Peyer's patch (tissue), 4 donors: ENCODE data around the gene CRADD. TPM values are rescaled to one million over a fixed set of nuclear protein-coding genes. Genes with fewer than 3 reads are reported as not detected.

Experiments
- DNase-seq, 3 donors: peaks; one replicate each; pipeline ENCODE4 v3.0.0-alpha.2; 2017 to 2019
- H3K27ac ChIP-seq, 4 donors: fragments of 200-600 bp; sonication (generic); one replicate each; pipeline ENCODE4 v1.5.1; 2016 to 2019
- H3K27me3 ChIP-seq, 2 donors: fragments of 200-600 bp; sonication (generic); one replicate each; pipeline ENCODE4 v1.5.1; 2019
- H3K36me3 ChIP-seq, 3 donors: fragments of 200-600 bp; sonication (generic); one replicate each; pipeline ENCODE4 v1.5.1; 2016 to 2019
- H3K4me1 ChIP-seq, 4 donors: fragments of 200-600 bp; sonication (generic); one replicate each; pipeline ENCODE4 v1.5.1; 2016 to 2019
- H3K4me3 ChIP-seq, 4 donors: fragments of 200-600 bp; sonication (generic); 1 replicate in 3 of 4; 2 replicates in 1 of 4; pipeline ENCODE4 v1.5.1; 2016 to 2019; ENCODE audit warnings: mild to moderate bottlenecking in 1 of 4
- H3K9me3 ChIP-seq, 4 donors: fragments of 200-600 bp; sonication (generic); one replicate each; pipeline ENCODE4 v1.5.1; 2016 to 2019; ENCODE audit warnings: mild to moderate bottlenecking in 1 of 4
- CTCF ChIP-seq, 6 experiments: fragments of 450-650 bp in 4 of 6; fragments of 200-600 bp in 2 of 6; sonication (generic) in 1 of 6; IDR thresholded peaks; one replicate each; pipeline ENCODE4 v1.5.1; 2017 to 2019; ENCODE audit warnings: antibody characterized with exemption in 6 of 6, mild to moderate bottlenecking in 3 of 6, moderate library complexity in 1 of 6
- POLR2A ChIP-seq, 2 donors: fragments of 450-650 bp; IDR thresholded peaks; one replicate each; pipeline ENCODE4 v1.5.1; 2017; ENCODE audit warnings: antibody characterized with exemption in 2 of 2, mild to moderate bottlenecking in 2 of 2, moderate library complexity in 2 of 2
- total RNA-seq, 4 donors: library from RNA; depleted of rRNA; stranded (reverse); fragments of >200 nt; gene quantifications; one replicate each; pipeline ENCODE4 v1.1.0, GENCODE V29; 2016

Gene CRADD
- total RNA-seq, 4 donors from 2014 or later = 66.3 to 128 (median 89.4) TPM

- Histone ChIP-seq H3K9me3 (no peaks in the 10 kb centered on the region), H3K27me3 (no peaks in the 10 kb centered on the region), H3K4me1 (no peaks in the 10 kb centered on the region), H3K36me3 (no peaks in the 10 kb centered on the region), H3K27ac (no peak overlapping the region), H3K4me3 (no peak overlapping the region)
- TF ChIP-seq CTCF (IDR thresholded peaks at IDR 0.05) (no peak), POLR2A (IDR thresholded peaks at IDR 0.05) (no peak)
- DNase-seq = no peak
Observed at GRCh38 chr12:93698307-93699092, 21.3 kb downstream of the CRADD start.

GRCh38 chr12:93699271-93700145 lies 22.3 kb downstream of the CRADD start:
- Histone ChIP-seq H3K4me1 (peaks cover 0 to 2% (median 0%) of the 10 kb centered on the region in 4 donors), H3K36me3 (no peaks in the 10 kb centered on the region), H3K4me3 (no peak overlapping the region), H3K9me3 (no peaks in the 10 kb centered on the region), H3K27me3 (no peaks in the 10 kb centered on the region), H3K27ac (no peak overlapping the region)
- no peak for DNase-seq
- TF ChIP-seq CTCF (IDR thresholded peaks at IDR 0.05) = no peak
- TF ChIP-seq POLR2A (IDR thresholded peaks at IDR 0.05) = no peak

GRCh38 chr12:93702707-93703315 lies 25.6 kb downstream of the CRADD start:
- Histone ChIP-seq H3K27me3 (no peaks in the 10 kb centered on the region), H3K27ac (no peak overlapping the region), H3K36me3 (no peaks in the 10 kb centered on the region), H3K4me1 (peaks cover 0 to 5% (median 0%) of the 10 kb centered on the region in 4 donors), H3K4me3 (no peak overlapping the region), H3K9me3 (no peaks in the 10 kb centered on the region)
- TF ChIP-seq POLR2A (IDR thresholded peaks at IDR 0.05) (no peak), CTCF (IDR thresholded peaks at IDR 0.05) (no peak)
- no peak for DNase-seq

GRCh38 chr12:93704122-93704521 lies 26.9 kb downstream of the CRADD start:
- no peak for DNase-seq
- Histone ChIP-seq H3K9me3 (no peaks in the 10 kb centered on the region), H3K27ac (peak overlapping the region in 1 of 4 donors; percentile 40), H3K4me3 (no peak overlapping the region), H3K27me3 (no peaks in the 10 kb centered on the region), H3K36me3 (no peaks in the 10 kb centered on the region), H3K4me1 (peaks cover 0 to 5% (median 0%) of the 10 kb centered on the region in 4 donors)
- TF ChIP-seq POLR2A (IDR thresholded peaks at IDR 0.05) = no peak
- no peak for TF ChIP-seq CTCF (IDR thresholded peaks at IDR 0.05)

- Histone ChIP-seq H3K36me3 (no peaks in the 10 kb centered on the region), H3K9me3 (no peaks in the 10 kb centered on the region), H3K27me3 (no peaks in the 10 kb centered on the region), H3K4me3 (no peak overlapping the region), H3K27ac (peak overlapping the region in 1 of 4 donors; percentile 40), H3K4me1 (peaks cover 0 to 5% (median 0%) of the 10 kb centered on the region in 4 donors)
- TF ChIP-seq POLR2A (IDR thresholded peaks at IDR 0.05) (no peak), CTCF (IDR thresholded peaks at IDR 0.05) (no peak)
- no peak for DNase-seq
Observed at GRCh38 chr12:93704625-93705024, 27.4 kb downstream of the CRADD start.
